HCT116 (cell line): ENCODE measurements around the gene HS3ST2.

ENCODE experiments used
- ELF1 ChIP-seq: IDR thresholded peaks from 2 replicates; pipeline ENCODE4 v1.6.1; 2012; ENCODE audit warnings: low read depth, borderline replicate concordance
- JUND ChIP-seq: IDR thresholded peaks from 2 replicates; pipeline ENCODE4 v1.6.1; 2012
- POLR2A ChIP-seq: IDR thresholded peaks from 2 replicates; pipeline ENCODE4 v1.7.0; 2011; ENCODE audit warnings: borderline replicate concordance; ENCODE audit not compliant: insufficient read depth, insufficient read length; ENCODE audit errors: extremely low read depth
- TF ChIP-seq, protein P1 (sequence below): IDR thresholded peaks from 2 replicates; pipeline ENCODE4 v1.6.1; 2011; ENCODE audit warnings: mild to moderate bottlenecking, low read length, moderate library complexity; ENCODE audit not compliant: insufficient replicate concordance; ENCODE audit errors: extremely low read depth
- TF ChIP-seq, protein P2 (sequence below), 3 experiments: fragments of 200-600 bp in 1 of 3; sonication (generic) in 1 of 3; IDR thresholded peaks in 2 of 3; conservative IDR thresholded peaks in 1 of 3; 2 replicates each; pipeline ENCODE4 v1.5.1; 2012 to 2017; ENCODE audit warnings: low read depth in 2 of 3, low read length in 2 of 3, antibody characterized with exemption in 1 of 3, borderline replicate concordance in 1 of 3, control low read depth in 1 of 3, mild to moderate bottlenecking in 1 of 3, mixed read lengths in 1 of 3, mixed run types in 1 of 3, moderate library complexity in 1 of 3; ENCODE audit not compliant: insufficient read depth in 1 of 3
- TF ChIP-seq, protein P3 (sequence below): IDR thresholded peaks from 2 replicates; pipeline ENCODE4 v1.6.1; 2012; ENCODE audit warnings: low read depth

DNA sequence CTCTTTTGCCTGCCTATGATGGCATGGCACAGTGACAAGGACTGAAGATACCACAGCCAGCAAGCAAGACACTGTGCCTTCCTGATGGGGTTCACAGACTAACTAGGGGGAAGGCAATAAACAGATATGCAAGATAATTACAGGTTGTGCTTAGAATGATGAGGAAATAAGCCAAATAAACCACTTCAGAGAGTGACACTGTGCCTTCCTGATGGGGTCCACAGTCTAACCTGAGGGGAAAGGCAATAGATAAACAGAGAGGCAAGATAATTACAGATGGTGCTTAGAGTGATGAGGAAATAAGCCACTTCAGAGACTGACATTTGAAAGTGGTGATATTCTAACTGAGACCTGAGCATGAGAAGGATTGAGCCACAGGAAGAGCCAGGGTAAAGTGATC is 84.2 kb downstream of the HS3ST2 start:
- TF ChIP-seq POLR2A: no peak
- TF ChIP-seq, protein P1, sequence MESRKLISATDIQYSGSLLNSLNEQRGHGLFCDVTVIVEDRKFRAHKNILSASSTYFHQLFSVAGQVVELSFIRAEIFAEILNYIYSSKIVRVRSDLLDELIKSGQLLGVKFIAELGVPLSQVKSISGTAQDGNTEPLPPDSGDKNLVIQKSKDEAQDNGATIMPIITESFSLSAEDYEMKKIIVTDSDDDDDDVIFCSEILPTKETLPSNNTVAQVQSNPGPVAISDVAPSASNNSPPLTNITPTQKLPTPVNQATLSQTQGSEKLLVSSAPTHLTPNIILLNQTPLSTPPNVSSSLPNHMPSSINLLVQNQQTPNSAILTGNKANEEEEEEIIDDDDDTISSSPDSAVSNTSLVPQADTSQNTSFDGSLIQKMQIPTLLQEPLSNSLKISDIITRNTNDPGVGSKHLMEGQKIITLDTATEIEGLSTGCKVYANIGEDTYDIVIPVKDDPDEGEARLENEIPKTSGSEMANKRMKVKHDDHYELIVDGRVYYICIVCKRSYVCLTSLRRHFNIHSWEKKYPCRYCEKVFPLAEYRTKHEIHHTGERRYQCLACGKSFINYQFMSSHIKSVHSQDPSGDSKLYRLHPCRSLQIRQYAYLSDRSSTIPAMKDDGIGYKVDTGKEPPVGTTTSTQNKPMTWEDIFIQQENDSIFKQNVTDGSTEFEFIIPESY: no peak
- TF ChIP-seq ELF1: no peak
- TF ChIP-seq, protein P2, sequence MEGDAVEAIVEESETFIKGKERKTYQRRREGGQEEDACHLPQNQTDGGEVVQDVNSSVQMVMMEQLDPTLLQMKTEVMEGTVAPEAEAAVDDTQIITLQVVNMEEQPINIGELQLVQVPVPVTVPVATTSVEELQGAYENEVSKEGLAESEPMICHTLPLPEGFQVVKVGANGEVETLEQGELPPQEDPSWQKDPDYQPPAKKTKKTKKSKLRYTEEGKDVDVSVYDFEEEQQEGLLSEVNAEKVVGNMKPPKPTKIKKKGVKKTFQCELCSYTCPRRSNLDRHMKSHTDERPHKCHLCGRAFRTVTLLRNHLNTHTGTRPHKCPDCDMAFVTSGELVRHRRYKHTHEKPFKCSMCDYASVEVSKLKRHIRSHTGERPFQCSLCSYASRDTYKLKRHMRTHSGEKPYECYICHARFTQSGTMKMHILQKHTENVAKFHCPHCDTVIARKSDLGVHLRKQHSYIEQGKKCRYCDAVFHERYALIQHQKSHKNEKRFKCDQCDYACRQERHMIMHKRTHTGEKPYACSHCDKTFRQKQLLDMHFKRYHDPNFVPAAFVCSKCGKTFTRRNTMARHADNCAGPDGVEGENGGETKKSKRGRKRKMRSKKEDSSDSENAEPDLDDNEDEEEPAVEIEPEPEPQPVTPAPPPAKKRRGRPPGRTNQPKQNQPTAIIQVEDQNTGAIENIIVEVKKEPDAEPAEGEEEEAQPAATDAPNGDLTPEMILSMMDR (IDR thresholded peaks at IDR 0.05 in 2 of 3, conservative IDR thresholded peaks at IDR 0.05 in 1 of 3; ENCODE audit: borderline replicate concordance in 1 of 3, insufficient read depth in 1 of 3, low read depth in 2 of 3, low read length in 2 of 3): no peak
- TF ChIP-seq, protein P3, sequence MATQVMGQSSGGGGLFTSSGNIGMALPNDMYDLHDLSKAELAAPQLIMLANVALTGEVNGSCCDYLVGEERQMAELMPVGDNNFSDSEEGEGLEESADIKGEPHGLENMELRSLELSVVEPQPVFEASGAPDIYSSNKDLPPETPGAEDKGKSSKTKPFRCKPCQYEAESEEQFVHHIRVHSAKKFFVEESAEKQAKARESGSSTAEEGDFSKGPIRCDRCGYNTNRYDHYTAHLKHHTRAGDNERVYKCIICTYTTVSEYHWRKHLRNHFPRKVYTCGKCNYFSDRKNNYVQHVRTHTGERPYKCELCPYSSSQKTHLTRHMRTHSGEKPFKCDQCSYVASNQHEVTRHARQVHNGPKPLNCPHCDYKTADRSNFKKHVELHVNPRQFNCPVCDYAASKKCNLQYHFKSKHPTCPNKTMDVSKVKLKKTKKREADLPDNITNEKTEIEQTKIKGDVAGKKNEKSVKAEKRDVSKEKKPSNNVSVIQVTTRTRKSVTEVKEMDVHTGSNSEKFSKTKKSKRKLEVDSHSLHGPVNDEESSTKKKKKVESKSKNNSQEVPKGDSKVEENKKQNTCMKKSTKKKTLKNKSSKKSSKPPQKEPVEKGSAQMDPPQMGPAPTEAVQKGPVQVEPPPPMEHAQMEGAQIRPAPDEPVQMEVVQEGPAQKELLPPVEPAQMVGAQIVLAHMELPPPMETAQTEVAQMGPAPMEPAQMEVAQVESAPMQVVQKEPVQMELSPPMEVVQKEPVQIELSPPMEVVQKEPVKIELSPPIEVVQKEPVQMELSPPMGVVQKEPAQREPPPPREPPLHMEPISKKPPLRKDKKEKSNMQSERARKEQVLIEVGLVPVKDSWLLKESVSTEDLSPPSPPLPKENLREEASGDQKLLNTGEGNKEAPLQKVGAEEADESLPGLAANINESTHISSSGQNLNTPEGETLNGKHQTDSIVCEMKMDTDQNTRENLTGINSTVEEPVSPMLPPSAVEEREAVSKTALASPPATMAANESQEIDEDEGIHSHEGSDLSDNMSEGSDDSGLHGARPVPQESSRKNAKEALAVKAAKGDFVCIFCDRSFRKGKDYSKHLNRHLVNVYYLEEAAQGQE: no peak
- TF ChIP-seq JUND: no peak
